ENCODE data around the gene SEMA4C.

Gene SEMA4C

GRCh38 chr2:96866586-96866985 lies 3.3 kb downstream of the SEMA4C start:
- peaks cover 4% of the 10 kb centered on the region; the same call in 1 of the 2 replicates for H3K27me3 ChIP-seq (ENCODE audit: low read depth, low read length)
- H3K9ac ChIP-seq (ENCODE audit: low read length), result peak overlapping the region; percentile 49; the same call in 1 of the 2 replicates
- H3K27ac ChIP-seq (ENCODE audit: low read length), result no peak overlapping the region
- H4K20me1 ChIP-seq (ENCODE audit: insufficient read depth, low read length), result no peaks in the 10 kb centered on the region
- peak overlapping the region; percentile 87 for H3K4me3 ChIP-seq (ENCODE audit: low read length)
- no peak overlapping the region for H2AFZ ChIP-seq (ENCODE audit: low read depth, low read length)
- H3K4me1 ChIP-seq (ENCODE audit: low read length), result peaks cover 5% of the 10 kb centered on the region
- H3K4me2 ChIP-seq (ENCODE audit: low read length), result peak overlapping the region; percentile 92
- TF ChIP-seq EZH2phosphoT487 (IDR thresholded peaks at IDR 0.05; ENCODE audit: low read depth) (no peak), CTCF (IDR thresholded peaks at IDR 0.05; ENCODE audit: low read depth, low read length) (no peak)
- peaks cover 21% of the 10 kb centered on the region for H3K79me2 ChIP-seq (ENCODE audit: low read length)
- H3K9me3 ChIP-seq (ENCODE audit: insufficient read depth, low read length), result no peaks in the 10 kb centered on the region
- peaks cover 11% of the 10 kb centered on the region for H3K36me3 ChIP-seq (replicated peaks; ENCODE audit: low read depth, low read length)

- Histone ChIP-seq H4K20me1 (ENCODE audit: insufficient read depth, low read length) (no peaks in the 10 kb centered on the region), H3K27ac (ENCODE audit: low read length) (no peak overlapping the region), H3K27me3 (ENCODE audit: low read depth, low read length) (peaks cover 4% of the 10 kb centered on the region; the same call in 1 of the 2 replicates), H3K36me3 (replicated peaks; ENCODE audit: low read depth, low read length) (peaks cover 12% of the 10 kb centered on the region), H3K4me1 (ENCODE audit: low read length) (peaks cover 5% of the 10 kb centered on the region), H3K79me2 (ENCODE audit: low read length) (peaks cover 21% of the 10 kb centered on the region), H3K4me2 (ENCODE audit: low read length) (peak overlapping the region; percentile 92), H3K4me3 (ENCODE audit: low read length) (peak overlapping the region; percentile 87), H3K9ac (ENCODE audit: low read length) (peak overlapping the region; percentile 49; the same call in 1 of the 2 replicates), H3K9me3 (ENCODE audit: insufficient read depth, low read length) (no peaks in the 10 kb centered on the region), H2AFZ (ENCODE audit: low read depth, low read length) (no peak overlapping the region)
- TF ChIP-seq EZH2phosphoT487 (IDR thresholded peaks at IDR 0.05; ENCODE audit: low read depth) (no peak), CTCF (IDR thresholded peaks at IDR 0.05; ENCODE audit: low read depth, low read length) (no peak)
Measured at GRCh38 chr2:96866149-96866548, 3.7 kb downstream of the SEMA4C start.

GRCh38 chr2:96865654-96866053 lies 4.2 kb downstream of the SEMA4C start:
- H3K27ac ChIP-seq (ENCODE audit: low read length), result no peak overlapping the region
- peaks cover 16% of the 10 kb centered on the region for H3K36me3 ChIP-seq (replicated peaks; ENCODE audit: low read depth, low read length)
- H3K4me2 ChIP-seq (ENCODE audit: low read length), result no peak overlapping the region
- H3K4me1 ChIP-seq (ENCODE audit: low read length), result peaks cover 5% of the 10 kb centered on the region
- H3K79me2 ChIP-seq (ENCODE audit: low read length), result peaks cover 21% of the 10 kb centered on the region
- TF ChIP-seq CTCF (IDR thresholded peaks at IDR 0.05; ENCODE audit: low read depth, low read length) (no peak), EZH2phosphoT487 (IDR thresholded peaks at IDR 0.05; ENCODE audit: low read depth) (no peak)
- H2AFZ ChIP-seq (ENCODE audit: low read depth, low read length), result no peak overlapping the region
- no peaks in the 10 kb centered on the region for H4K20me1 ChIP-seq (ENCODE audit: insufficient read depth, low read length)
- H3K4me3 ChIP-seq (ENCODE audit: low read length), result no peak overlapping the region
- H3K9me3 ChIP-seq (ENCODE audit: insufficient read depth, low read length), result no peaks in the 10 kb centered on the region
- H3K9ac ChIP-seq (ENCODE audit: low read length), result no peak overlapping the region
- peaks cover 4% of the 10 kb centered on the region; the same call in 1 of the 2 replicates for H3K27me3 ChIP-seq (ENCODE audit: low read depth, low read length)

- H3K27ac ChIP-seq (ENCODE audit: low read length), result no peak overlapping the region
- peaks cover 21% of the 10 kb centered on the region for H3K79me2 ChIP-seq (ENCODE audit: low read length)
- no peak overlapping the region for H3K9ac ChIP-seq (ENCODE audit: low read length)
- no peak overlapping the region for H3K4me2 ChIP-seq (ENCODE audit: low read length)
- no peak overlapping the region for H3K4me3 ChIP-seq (ENCODE audit: low read length)
- H3K36me3 ChIP-seq (replicated peaks; ENCODE audit: low read depth, low read length), result peaks cover 16% of the 10 kb centered on the region
- no peak overlapping the region for H2AFZ ChIP-seq (ENCODE audit: low read depth, low read length)
- no peaks in the 10 kb centered on the region for H4K20me1 ChIP-seq (ENCODE audit: insufficient read depth, low read length)
- TF ChIP-seq CTCF (IDR thresholded peaks at IDR 0.05; ENCODE audit: low read depth, low read length), result no peak
- TF ChIP-seq EZH2phosphoT487 (IDR thresholded peaks at IDR 0.05; ENCODE audit: low read depth), result no peak
- H3K4me1 ChIP-seq (ENCODE audit: low read length), result peaks cover 5% of the 10 kb centered on the region
- no peaks in the 10 kb centered on the region for H3K9me3 ChIP-seq (ENCODE audit: insufficient read depth, low read length)
- no peaks in the 10 kb centered on the region for H3K27me3 ChIP-seq (ENCODE audit: low read depth, low read length)
Measured at GRCh38 chr2:96864343-96865091, 5.4 kb downstream of the SEMA4C start.

Measured in OCI-LY3 (cell line).